Measurements from ENCODE around the gene SGIP1. TPM values are rescaled to one million over a fixed set of nuclear protein-coding genes. Genes with fewer than 3 reads are reported as not detected.
"Not testable (repeated sequence)": the region's sequence is repeated elsewhere in the genome, so short reads cannot be mapped to it uniquely, and the experiment has no call there.

The SGIP1 gene
- total RNA-seq, 2 experiments from 2014 or later: 0.08 TPM; not detected in 1

- H3K36me3 Mint-ChIP-seq (ENCODE audit: low read depth): no peaks in the 10 kb centered on the region
- H3K4me1 Mint-ChIP-seq: peaks cover 11% of the 10 kb centered on the region
- no peak overlapping the region for H3K27ac Mint-ChIP-seq
- ChIA-PET CTCF (interaction anchor here (0.6 to 1.3 kb wide), 3 partner anchors 241 to 356 kb away, joined by 3 read pairs; no protein-coding TSS in a partner anchor), POLR2A (no interaction called here)
- peaks cover 2% of the 10 kb centered on the region for H3K27me3 Mint-ChIP-seq
- H3K4me3 Mint-ChIP-seq: no peak overlapping the region
- H3K9me3 Mint-ChIP-seq: no peaks in the 10 kb centered on the region
- peak; percentile 21 for DNase-seq
Observed at GRCh38 chr1:66788231-66788939, 254.4 kb downstream of the SGIP1 start.

- ChIA-PET POLR2A (no interaction called here), CTCF (no interaction called here)
- no peaks in the 10 kb centered on the region for H3K9me3 Mint-ChIP-seq
- H3K27ac Mint-ChIP-seq: no peak overlapping the region
- peaks cover 2% of the 10 kb centered on the region for H3K27me3 Mint-ChIP-seq
- no peaks in the 10 kb centered on the region for H3K36me3 Mint-ChIP-seq (ENCODE audit: low read depth)
- no peak overlapping the region for H3K4me3 Mint-ChIP-seq
- no peak for DNase-seq
- H3K4me1 Mint-ChIP-seq: peaks cover 11% of the 10 kb centered on the region
Observed at GRCh38 chr1:66791621-66792610, 258.0 kb downstream of the SGIP1 start.

- DNase-seq; CTCF ChIA-PET; H3K36me3 Mint-ChIP-seq (ENCODE audit: low read depth); H3K4me3 Mint-ChIP-seq; H3K4me1 Mint-ChIP-seq; H3K9me3 Mint-ChIP-seq; POLR2A ChIA-PET; H3K27ac Mint-ChIP-seq; H3K27me3 Mint-ChIP-seq: not testable (repeated sequence)
Observed at GRCh38 chr1:66795839-66796238, 261.9 kb downstream of the SGIP1 start.

Other genes starting within 250 kb of the SGIP1 start
- not detected for gene DYNLT5, start 218.3 kb downstream of the SGIP1 start, total RNA-seq

Measured in activated CD4-positive, alpha-beta memory T cell treated with anti-CD3 and anti-CD28 coated beads, Interleukin-2, amount 10 ng/mL, durations not matched to agents 7 days and 5 days (primary cell).